ENCODE data around the gene PPP2R2C. TPM values are rescaled to one million over a fixed set of nuclear protein-coding genes. Genes with fewer than 3 reads are reported as not detected.
A peak's percentile ranks its signal among the peaks of the same experiment; 100 is the strongest.

PPP2R2C gene
- total RNA-seq, 1 donor from 2014 or later, result 0.60 TPM

DNA sequence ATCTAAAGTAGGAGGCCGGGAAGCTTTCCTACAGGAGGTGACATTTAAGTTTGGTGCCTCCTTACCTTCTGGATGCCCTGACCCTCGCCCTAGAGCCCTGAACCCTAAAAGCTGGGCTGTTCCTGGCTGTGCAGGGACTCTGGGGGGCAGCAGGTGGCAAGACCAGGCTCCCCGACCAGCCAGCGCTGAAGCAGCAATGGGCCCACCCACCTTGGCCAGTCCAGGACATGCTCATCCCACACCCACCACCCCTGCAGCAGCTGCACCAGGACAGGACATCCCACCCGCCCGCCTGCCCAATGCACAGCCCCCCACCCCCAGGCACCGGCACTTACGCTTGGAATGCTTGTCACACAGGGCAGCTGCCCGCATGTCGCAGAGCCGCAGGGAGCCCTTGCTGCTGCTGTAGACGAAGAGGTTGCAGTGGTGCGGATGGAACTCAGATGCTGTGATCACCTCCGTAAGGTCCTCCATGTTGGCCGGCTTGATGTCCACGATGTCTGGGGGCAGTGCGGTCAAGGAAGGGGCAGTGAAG lies 124.8 kb downstream of the PPP2R2C start:
- DNase-seq (ENCODE audit: low read depth in 2 of 2), result no peak

DNA sequence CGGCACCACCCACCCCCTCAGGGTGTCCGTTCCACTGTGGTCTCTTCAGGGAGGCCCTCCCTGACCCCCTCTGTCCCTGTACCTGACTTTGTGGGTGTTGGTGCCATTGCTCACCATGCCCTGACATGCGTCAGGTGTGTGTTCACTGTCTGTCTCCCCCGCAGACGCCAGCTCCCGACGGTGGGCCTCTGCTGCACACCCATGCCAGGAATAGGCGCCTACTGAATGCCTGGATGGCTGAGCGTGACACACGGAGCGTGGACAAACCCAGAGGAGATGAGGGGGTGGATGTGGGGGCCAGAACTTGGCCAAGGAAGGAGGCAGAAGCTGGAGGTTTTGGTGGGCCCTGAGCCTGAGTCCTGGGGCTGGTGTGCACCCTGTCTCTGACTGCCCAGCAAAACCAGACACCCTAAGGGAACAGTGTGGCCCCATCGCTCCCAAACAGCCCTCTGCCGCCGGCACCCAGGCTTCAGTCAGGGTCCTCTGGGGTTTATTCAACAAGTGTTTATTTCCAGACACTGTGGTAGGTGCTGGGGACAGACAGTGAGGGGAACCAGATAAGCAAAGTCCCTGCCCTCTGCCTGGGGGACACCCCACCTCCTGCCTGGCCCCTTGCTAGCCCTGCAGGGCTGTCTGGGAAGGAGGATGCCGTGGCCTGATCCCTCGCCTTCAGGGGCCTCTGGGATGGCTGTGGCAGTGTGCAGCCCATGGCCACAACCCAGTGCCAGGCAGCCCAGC lies 125.9 kb downstream of the PPP2R2C start:
- no peak for DNase-seq (ENCODE audit: low read depth in 2 of 2)

DNA sequence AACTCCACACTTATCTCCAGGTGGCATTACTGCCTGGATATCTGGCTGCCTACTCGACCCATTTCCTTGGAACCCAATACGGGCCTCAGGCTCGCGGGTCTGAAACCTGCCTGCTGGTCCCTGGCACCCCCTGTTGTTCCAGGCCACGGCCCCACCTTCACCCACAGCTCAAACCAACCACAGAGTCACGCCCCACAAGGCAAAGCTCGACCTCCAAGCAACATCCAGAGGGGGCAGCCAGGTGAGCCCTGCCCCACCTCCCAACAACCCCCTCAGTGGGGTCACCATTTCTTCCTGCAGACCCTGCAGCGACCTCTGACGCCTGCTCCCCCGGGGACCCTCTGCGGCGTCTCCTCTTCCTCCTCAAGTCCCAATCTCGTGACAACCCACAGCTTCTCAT lies 126.5 kb downstream of the PPP2R2C start:
- DNase-seq (ENCODE audit: low read depth in 2 of 2), result no peak

DNA sequence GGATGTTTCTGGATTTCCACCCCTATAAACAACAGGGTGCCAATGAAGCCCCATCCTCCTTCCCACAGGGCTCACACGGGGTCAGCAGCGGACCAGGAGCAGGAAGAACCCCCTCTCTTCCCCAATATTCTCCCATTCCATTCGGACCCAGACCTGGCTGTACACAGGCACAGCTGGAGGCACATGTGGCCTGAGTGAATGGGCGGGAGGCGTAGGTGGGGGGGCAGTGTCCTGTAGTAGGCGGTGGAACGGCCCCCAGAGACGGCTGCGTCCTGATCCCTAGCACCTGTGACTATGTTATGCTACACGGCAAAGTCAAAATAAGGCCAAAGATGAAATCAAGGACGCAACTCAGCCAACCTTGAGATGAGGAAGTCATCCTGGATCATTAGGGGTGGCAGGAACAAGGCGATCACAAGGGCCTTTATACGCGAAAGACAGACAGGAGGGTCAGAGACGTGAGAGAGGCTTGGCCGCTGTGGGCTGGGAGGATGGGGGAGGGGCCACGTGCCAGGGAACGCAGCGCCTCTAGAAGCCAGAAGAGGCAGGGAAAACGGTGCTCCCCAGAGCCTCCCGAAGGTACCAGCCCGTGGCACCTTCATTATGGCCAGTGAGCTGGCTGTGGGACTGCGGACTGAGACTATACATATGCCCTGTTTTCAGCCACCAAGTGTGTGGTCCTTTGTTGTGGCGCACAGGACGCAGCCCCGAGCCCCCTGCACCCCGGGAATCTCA lies 127.2 kb downstream of the PPP2R2C start:
- no peak for DNase-seq (ENCODE audit: low read depth in 2 of 2)

DNA sequence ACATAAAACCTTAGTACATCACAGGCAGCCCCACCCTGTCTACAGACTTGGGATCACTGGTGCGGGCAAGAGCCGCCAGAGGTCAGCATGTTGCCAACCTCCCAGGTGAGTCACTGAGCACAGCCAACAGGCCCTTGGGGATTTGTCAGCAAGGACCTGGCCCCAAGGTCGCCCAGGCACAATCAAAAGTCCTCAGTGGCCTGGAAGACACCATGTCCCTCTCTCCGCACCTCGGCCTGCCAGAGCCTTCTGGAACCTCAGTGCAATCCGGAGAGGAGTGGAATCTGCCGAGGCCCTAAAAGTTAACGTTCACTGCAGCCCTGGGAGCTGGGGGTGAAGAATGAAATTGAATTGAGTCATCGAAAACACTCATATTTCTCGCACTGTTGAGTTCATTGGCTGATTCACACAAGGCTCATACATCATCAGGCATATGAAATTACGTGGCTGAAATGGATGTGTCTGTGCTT lies 128.4 kb downstream of the PPP2R2C start:
- no peak for DNase-seq (ENCODE audit: low read depth in 2 of 2)

DNA sequence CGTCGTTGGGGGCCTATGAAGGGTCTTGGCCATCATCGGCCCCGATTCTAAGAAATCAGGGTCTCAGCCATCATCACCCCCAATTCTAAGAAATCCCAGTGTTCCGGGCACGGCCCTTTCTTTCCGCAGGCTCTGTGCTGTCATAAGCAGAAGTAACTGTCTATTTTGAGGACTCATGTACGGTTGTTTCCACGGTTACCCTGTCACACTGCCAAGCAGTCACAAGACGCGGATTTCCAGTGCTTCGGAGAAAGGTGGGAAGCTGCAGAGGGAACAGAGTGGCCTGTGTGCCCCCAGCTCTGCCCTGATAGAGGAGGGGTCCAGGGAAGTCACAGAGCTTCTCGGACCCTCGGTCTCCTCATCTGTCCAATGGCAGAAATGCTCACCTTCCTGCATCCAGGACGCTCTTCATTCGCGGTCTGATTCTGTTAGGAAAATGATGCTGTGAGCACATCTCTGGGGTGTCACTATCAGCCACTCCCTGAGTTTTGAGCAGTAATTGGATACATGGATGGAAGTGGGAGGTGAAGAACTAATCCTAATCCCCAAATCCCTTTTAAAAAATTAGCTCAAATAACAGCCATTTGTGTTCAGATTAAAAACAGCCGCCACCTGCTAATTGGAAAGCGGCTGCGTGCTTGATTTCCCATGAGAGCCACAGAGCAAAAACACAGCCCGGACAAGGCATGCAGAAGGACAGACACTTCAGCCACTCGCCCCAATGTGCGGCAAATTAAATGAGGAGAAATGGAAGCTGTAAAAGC lies 129.7 kb downstream of the PPP2R2C start:
- peak; percentile 33 to 83 for DNase-seq (ENCODE audit: low read depth in 2 of 2)

DNA sequence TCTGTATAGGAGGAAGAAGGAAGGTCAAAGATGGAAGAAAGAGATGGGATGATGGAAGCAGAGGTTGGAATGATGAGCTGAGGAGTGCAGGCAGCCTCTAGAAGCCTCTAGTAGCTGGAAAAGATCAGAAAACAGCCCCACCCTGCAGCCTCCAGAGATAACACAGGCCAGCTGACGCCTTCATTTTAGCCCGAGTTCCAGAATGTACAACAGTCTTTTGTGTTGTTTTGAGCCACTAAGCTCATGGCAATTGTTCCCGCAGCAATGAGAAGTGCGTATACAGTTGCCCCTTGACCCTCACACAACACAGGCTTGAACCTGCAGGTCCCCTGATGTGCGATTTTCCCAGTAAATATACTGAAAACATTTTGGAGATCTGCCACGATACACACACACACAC lies 130.7 kb downstream of the PPP2R2C start:
- no peak for DNase-seq (ENCODE audit: low read depth in 2 of 2)

DNA sequence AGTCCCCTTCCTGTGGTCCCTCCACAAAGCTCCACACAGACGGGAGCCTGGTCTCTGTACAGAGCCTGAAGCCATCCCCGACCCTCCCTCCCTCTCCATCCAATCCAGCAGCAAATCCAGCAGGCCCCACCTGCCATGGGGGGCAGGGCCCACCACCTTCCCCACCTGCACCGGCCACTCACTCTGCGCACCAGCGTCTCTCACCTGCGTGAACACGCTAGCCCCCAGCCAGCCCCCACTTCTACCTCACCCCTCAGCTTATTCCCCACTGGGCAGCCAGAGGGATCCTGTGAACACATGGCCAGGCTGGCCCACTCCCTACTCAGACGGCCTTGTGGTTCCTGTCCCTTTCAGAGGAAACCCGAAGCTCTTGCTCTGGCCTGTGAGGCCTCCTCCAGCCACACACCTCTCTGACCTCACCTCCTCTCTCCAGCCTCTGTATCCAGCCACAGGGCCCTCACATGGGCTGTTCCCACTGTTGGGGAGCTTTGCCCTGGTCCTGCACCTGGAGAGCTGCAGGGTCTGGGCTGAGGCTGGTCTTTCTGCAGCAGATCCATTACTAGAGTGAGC lies 131.9 kb downstream of the PPP2R2C start:
- DNase-seq (ENCODE audit: low read depth in 2 of 2), result no peak

DNA sequence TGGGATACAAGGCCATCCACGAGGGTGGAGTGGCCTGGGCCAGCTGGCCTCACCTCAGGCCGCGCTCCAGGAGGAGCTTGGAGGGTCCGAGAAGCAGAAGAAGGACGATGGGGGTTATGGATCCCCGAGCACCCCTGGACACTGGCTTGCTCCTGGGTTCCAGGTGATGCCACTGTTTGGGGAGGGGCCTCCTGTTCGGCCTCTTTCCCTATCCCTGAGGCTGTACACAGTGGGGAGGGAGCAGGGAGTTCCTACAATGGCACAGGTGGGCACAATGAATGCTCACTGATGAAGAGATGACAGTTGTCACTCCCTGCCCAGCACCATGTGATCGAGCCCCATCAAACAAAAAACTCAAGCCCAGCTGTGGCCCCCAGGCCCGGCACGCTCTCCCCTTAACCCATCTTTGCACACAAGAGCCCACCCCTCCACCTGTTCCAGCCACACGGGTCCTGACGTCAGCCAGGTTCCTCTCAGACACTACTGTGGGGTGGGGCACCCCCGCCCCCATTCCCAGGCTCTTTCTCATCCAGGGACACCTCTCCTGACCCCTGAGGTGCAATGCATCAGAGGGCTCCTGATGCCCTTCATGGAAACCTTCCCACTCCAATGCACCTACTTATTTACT lies 132.5 kb downstream of the PPP2R2C start:
- DNase-seq (ENCODE audit: low read depth in 2 of 2), result no peak

DNA sequence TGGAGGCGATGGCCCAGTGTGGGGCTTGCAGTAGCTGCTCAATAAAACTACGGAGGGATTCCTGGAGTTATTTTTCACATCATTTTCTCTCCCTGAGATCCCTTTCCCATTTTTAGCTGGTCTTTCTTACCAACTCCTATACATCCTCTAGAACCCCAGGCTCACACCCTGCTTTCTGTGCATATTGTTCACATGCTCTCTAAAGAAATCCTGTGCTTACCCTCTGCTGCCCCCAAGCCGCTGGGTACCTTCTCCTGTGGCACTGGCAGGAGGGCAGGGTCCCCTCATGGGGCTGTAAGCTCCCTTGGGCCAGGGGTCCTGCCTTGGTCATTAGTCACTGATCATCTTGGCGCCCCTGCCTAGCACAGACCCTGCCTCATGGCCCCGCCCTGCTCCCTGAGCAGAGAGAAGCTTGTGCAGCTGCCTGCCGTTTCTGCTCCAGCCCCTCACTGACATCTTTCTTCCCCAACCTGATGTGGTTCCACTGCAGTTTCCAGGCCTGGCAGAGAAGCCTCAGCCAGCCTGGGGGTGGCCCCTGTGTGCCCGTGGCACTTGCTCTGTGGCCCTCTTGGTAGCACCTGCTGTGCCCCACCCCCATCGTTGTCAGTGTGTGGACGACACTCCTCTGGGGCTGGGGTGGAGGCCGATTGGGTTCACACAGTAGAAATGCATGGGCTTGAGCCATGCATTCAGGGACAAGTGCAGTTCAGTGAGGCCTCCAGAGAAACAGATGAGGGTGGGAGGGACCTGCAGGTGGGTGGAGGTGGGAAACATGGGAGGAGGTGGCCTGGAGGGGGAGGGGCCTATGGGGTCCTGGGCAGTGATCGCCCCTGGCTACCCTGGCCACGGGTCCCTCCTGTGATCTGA lies 133.2 kb downstream of the PPP2R2C start:
- DNase-seq (ENCODE audit: low read depth in 2 of 2), result no peak

DNA sequence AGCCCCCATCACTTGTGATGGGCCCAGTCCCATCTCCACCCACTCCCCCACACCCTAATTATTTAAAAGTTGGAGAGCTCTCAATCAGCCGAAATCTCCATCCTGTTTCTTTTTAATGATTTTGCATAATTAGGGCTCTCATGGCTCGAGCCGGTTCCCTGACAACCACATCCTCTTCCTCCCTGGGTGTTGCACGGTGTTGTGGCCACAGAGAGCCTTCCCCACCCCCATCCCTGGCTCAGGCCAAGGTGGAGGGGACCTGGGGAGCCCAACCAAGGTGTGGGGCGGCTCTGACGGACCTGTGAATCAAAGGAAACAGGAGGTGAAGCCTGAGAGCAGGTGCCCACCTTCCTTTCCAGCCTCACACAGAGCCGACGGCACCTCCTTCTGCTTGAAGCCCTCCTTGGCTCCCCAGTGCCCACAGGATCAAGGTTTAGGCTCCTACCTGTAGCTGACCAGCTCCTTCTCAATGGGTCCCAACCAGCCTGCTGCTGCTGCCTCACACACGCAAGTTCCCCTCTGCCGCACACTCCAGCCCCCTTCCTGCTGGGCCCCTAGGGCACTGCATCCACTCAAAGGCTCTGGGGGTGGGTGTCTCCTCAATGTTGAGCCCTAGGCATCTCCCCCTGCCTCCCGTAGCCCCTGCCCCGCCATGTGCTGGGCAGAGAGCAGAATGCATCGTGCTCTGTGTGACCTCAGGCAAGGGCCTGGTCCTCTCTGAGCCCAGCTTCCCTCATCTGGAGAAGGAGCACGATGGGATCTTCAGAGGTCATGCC lies 134.1 kb downstream of the PPP2R2C start:
- DNase-seq (ENCODE audit: low read depth in 2 of 2), result no peak

DNA sequence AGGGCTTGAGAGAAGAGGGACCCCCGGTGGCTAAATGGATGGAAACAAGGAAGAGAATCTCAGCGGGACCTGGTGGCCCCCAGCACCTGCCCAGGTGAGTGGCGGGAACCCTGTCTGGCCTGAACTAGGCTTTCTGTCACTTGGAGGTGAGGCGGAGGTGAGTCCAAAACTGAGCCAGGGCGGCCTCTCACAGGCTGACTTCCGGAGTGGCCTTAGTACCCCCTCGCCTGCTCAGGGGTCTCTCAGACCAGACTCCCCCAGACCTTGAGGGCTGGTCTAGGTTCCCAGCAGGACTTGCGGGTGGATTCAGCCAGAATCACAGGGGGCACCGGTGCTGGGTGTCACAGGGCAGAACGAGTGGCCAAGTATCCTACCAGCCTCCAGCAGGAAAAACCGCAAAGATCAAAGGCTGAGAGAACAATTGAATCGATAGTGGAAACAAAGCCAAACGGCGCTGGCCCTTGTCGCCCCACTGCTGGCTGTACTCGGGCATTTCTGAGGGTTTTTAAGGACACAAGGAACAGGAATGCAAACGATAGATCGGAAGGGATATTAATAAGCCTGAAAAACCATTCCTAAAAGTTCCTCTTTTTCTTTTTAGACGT lies 135.0 kb downstream of the PPP2R2C start:
- peak in 1 of 2 donors; percentile 32 for DNase-seq (ENCODE audit: low read depth in 2 of 2)

DNA sequence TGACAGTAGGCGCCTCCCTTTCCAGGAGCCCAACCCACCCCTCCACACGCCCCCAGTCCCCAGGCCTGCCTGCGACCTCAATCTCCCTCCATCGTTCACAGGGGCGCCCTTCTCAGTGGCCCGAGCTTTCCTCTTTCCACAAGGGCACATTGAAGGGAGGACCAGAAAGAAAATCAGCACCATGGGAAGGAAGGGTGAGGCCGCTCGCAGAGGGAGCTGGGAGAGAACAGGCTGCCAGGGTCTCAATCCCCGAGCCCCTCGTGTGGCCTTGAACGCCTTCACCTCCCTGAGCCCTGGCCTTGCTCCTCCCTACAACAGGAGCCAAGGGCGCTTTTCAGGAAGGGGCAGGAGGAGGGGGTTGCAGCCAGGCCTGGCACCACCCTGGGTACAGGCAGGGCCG lies 136.2 kb downstream of the PPP2R2C start:
- no peak for DNase-seq (ENCODE audit: low read depth in 2 of 2)

DNA sequence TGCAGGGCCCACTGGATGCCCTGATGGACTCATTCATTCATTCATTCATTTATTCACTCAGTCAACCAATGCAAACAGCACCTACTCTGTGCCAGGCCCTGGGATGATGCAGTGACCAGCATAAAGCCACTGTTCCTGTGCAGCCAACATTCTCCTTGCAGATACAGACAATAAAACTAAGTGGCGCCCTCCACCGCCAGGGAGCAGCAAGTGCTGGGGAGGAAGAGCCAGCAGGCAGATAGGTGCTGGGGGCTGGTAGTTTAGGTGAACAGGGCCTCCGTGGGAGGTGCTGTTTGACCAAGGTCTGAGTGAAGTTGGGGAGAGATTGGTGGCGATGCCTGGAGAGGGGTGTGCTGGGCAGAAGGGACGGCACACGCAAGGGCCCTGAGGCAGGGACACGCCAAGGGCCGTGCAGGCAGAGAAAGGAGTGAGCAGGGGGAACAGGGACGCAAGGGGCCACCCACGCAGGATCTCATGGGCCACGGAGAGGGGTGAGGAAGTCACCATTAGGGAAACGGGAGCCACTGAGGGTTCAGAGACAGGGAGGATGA lies 137.3 kb downstream of the PPP2R2C start:
- no peak for DNase-seq (ENCODE audit: low read depth in 2 of 2)

DNA sequence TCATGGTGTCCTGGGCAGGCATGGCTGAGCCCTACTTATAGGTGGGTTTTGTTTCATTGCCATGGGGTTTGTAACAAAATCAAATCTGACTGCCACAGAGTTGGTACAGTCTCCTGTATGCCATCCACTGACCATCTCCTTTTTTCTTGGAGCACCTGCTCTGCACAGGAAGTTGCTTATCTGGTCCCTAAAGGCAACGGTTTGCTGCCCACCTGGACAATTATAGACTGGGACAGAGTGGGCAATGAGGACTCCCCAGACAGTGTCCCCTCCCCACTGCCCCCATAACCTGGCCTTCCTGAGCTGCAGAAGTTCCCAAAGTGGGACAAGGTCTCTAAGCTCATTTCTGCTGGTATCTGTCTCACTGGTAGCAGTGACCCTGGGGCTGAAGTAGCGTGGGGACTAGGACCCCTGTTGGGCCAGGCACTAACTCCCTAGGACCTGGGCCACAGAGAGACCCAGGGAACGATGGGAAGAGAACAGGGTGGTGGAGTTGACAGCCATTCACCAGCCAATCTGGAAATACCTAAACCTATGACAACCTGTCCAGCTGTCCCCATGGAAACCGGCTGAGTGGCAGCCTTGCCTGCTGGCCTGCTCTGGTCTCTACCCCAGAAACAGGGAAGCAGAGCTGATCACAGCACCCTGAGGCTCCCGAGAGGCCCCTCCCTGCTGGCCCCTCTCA lies 138.1 kb downstream of the PPP2R2C start:
- DNase-seq (ENCODE audit: low read depth in 2 of 2), result no peak

DNA sequence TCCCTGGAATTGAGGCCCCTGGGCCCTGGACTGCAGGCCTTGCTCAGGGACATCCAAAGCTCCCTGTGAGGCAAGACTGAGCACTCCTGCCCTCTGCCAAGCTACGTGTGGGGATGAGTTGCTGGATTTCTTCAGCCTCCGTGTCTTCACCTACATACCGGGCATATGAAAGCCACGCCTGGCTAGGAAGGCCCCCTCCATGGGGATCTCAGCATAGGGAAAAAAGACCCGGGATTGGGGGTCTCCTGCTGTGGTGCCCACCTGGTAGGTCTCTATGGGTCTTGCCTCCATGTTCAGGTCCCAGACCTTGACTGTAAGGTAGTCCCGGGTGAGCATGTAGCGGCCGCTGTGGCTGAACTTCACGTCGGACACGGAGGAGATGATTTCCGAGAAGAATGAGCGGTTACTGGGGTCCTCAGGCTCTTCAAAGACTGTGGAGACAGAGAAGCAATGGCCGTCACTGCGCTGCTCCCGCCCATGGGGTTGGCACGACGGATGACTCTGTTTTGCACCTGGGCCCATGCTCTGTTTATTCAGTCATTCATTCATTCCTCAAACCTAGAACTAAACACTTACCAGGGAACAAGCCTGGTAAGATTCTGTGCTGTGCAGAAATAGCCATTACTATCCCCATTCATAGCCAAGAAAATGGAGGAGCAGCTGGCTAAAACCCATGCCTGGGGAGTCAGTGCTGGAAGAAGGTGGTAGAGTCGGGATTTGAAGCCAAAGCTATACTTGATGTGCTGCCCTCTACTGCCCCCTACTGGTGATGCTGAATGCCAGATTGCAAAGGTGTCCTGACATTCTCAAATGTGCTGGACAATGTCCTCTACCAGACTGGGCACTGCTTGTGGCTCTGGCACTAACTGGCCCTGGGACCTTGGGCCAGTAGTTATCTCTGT lies 138.9 kb downstream of the PPP2R2C start:
- DNase-seq (ENCODE audit: low read depth in 2 of 2), result peak in 1 of 2 donors; percentile 30

DNA sequence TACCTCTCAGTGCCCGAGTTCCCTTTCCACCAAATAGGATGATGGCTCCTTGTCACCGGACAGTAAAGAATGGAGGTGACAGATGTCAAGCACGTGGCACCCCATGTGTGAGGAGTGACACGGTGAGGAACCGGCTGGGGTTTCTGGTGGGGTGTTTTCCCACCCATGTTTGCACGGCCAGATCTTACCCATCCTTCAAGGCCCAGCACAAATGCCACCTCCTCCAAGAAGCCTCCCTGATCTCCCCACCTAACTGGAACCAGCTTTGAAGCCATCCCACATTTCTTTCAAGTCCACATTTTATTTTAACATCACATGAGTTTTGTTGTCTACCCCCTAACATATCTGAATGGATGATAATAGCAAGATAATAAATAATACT lies 139.8 kb downstream of the PPP2R2C start:
- no peak for DNase-seq (ENCODE audit: low read depth in 2 of 2)
